Measurements from ENCODE around the gene USP35.

- no peak for TF ChIP-seq POLR2A (IDR thresholded peaks at IDR 0.05; ENCODE audit: low read depth, low read length)
- no peak for TF ChIP-seq POLR2AphosphoS5 (IDR thresholded peaks at IDR 0.05; ENCODE audit: low read depth, low read length)
- no peak for TF ChIP-seq SPI1 (IDR thresholded peaks at IDR 0.05; ENCODE audit: low read depth, low read length)
Measured at GRCh38 chr11:78251083-78251775, 62.5 kb downstream of the USP35 start.

Data from GM12891 (cell line).